ENCODE data around the gene SHB.

The SHB gene

GRCh38 chr9:37946971-37947370 is 122.1 kb downstream of the SHB start:
- no peak for DNase-seq

GRCh38 chr9:37946041-37946440 is 123.0 kb downstream of the SHB start:
- no peak for DNase-seq

- peak; percentile 37 for DNase-seq
Observed at GRCh38 chr9:37944671-37945481, 124.2 kb downstream of the SHB start.

- no peak for DNase-seq
Observed at GRCh38 chr9:37944266-37944650, 124.8 kb downstream of the SHB start.

- no peak for DNase-seq
Observed at GRCh38 chr9:37943345-37944265, 125.4 kb downstream of the SHB start.

- no peak for DNase-seq
Observed at GRCh38 chr9:37942621-37943344, 126.2 kb downstream of the SHB start.

- no peak for DNase-seq
Observed at GRCh38 chr9:37941253-37941652, 127.8 kb downstream of the SHB start.

GRCh38 chr9:37939575-37940095 is 129.4 kb downstream of the SHB start:
- no peak for DNase-seq

GRCh38 chr9:37938121-37938891 is 130.7 kb downstream of the SHB start:
- DNase-seq = peak; percentile 87

- DNase-seq = no peak
Observed at GRCh38 chr9:37937366-37937765, 131.7 kb downstream of the SHB start.

- DNase-seq = no peak
Observed at GRCh38 chr9:37936965-37937364, 132.1 kb downstream of the SHB start.

- no peak for DNase-seq
Observed at GRCh38 chr9:37936376-37936775, 132.7 kb downstream of the SHB start.

- DNase-seq = no peak
Observed at GRCh38 chr9:37935096-37935495, 133.9 kb downstream of the SHB start.

- no peak for DNase-seq
Observed at GRCh38 chr9:37931592-37931991, 137.4 kb downstream of the SHB start.

GRCh38 chr9:37929441-37929895 is 139.6 kb downstream of the SHB start:
- no peak for DNase-seq

- no peak for DNase-seq
Observed at GRCh38 chr9:37928552-37929430, 140.2 kb downstream of the SHB start.

- no peak for DNase-seq
Observed at GRCh38 chr9:37927601-37928551, 141.2 kb downstream of the SHB start.

GRCh38 chr9:37927132-37927531 is 141.9 kb downstream of the SHB start:
- DNase-seq = no peak

GRCh38 chr9:37926737-37927118 is 142.3 kb downstream of the SHB start:
- no peak for DNase-seq

Data from 8988T (cell line).